Measurements from ENCODE around the gene TPPP2. TPM values are rescaled to one million over a fixed set of nuclear protein-coding genes. Genes with fewer than 3 reads are reported as not detected.

TPPP2 gene
- total RNA-seq, 4 donors from 2014 or later, result not detected

GRCh38 chr14:21053184-21054122 lies 23.4 kb downstream of the TPPP2 start:
- no peak for DNase-seq (ENCODE audit: low spot score)
- no peak for ATAC-seq (ENCODE audit: low FRiP score)
- no peak for TF ChIP-seq CTCF (IDR thresholded peaks at IDR 0.05)

- ATAC-seq (ENCODE audit: low FRiP score) (no peak), DNase-seq (ENCODE audit: low spot score) (no peak)
- TF ChIP-seq CTCF (IDR thresholded peaks at IDR 0.05), result no peak
These were observed 24.2 kb downstream of the TPPP2 start for GRCh38 chr14:21054123-21054767.

- no peak for TF ChIP-seq CTCF (IDR thresholded peaks at IDR 0.05)
- no peak for ATAC-seq (ENCODE audit: low FRiP score)
- no peak for DNase-seq (ENCODE audit: low spot score)
These were observed 24.7 kb downstream of the TPPP2 start for GRCh38 chr14:21054768-21055145.

GRCh38 chr14:21055432-21056117 lies 25.6 kb downstream of the TPPP2 start:
- ATAC-seq (ENCODE audit: low FRiP score) (no peak), DNase-seq (ENCODE audit: low spot score) (no peak)
- TF ChIP-seq CTCF (IDR thresholded peaks at IDR 0.05), result no peak

- no peak for TF ChIP-seq CTCF (IDR thresholded peaks at IDR 0.05)
- ATAC-seq (ENCODE audit: low FRiP score) (no peak), DNase-seq (ENCODE audit: low spot score) (no peak)
These were observed 26.6 kb downstream of the TPPP2 start for GRCh38 chr14:21056520-21057163.

GRCh38 chr14:21057803-21058675 lies 28.0 kb downstream of the TPPP2 start, which contains the start of gene RNASE8:
TSS of gene RNASE8 (plus strand) at chr14:21057822. CDS start at chr14:21057893, 71 bp downstream.
- no peak for TF ChIP-seq CTCF (IDR thresholded peaks at IDR 0.05)
- ATAC-seq (ENCODE audit: low FRiP score), result peak; percentile 42
- no peak for DNase-seq (ENCODE audit: low spot score)

Measured in omental fat pad (tissue), 4 donors.